ENCODE data around the gene CSTF3. TPM values are rescaled to one million over a fixed set of nuclear protein-coding genes. Genes with fewer than 3 reads are reported as not detected.
"Not testable (repeated sequence)": the region's sequence is repeated elsewhere in the genome, so short reads cannot be mapped to it uniquely, and the experiment has no call there.

Gene CSTF3
- total RNA-seq, 1 donor from 2014 or later: 36.5 TPM

DNA sequence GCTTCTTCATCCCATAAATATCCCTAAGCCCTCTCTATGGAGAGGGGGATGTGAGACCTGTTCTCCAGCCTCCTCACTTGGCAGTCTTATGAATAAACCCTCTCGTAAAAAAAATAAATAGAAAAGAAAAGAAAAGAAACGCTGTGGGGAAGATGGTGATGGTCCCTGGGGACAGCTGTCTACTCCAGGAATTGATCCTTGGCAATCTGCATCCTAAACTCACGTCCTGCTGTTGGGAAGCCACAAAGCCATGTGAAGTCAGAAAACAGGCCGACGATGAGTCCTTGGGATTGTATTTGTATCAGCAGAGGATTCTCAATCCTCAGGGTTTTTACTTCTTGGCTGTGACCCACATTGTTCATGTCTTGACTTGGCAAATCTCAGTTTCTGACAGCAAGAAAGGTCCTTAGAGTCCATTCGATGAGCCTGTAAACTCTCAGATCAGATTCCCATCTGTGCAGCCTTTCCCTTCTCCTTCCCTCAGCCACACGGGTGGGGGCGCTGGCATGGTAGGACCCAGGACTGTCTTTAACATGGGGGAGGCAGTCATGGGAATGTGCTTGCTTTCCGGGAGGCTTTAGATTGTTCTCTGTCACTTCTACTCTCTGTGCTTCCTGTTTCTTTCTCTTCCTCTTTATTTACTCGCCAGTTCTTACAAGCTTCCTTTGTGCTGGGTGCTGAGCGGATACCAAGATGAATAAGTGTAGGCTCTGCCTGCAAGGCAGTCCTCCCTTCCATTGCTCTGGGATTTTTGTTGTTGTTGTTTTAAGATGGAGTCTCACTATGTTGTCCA lies 97.1 kb downstream of the CSTF3 start:
- no peaks in the 10 kb centered on the region for H3K9me3 Mint-ChIP-seq

GRCh38 chr11:33063326-33063881 lies 97.9 kb downstream of the CSTF3 start:
- peaks cover 44% of the 10 kb centered on the region for H3K36me3 Mint-ChIP-seq (ENCODE audit: low read depth)
- no peaks in the 10 kb centered on the region for H3K9me3 Mint-ChIP-seq
- H3K4me1 Mint-ChIP-seq (ENCODE audit: low read depth): peaks cover 55% of the 10 kb centered on the region
- H3K27me3 Mint-ChIP-seq (ENCODE audit: insufficient read depth): no peaks in the 10 kb centered on the region
- DNase-seq (ENCODE audit: low spot score): peak; percentile 22
- intact Hi-C loops (cut with micrococcal nuclease): loop anchor here (1.0 to 10.0 kb wide), 4 partner anchors 20 to 659 kb away; partner anchors contain the start of gene EIF3M
- H3K27ac Mint-ChIP-seq: peak overlapping the region; percentile 46
- peak overlapping the region; percentile 4 for H3K4me3 Mint-ChIP-seq

More for the DNA sequence above, 97.1 kb downstream of the CSTF3 start:
- no peak for DNase-seq (ENCODE audit: low spot score)
- Mint-ChIP-seq H3K4me1 (ENCODE audit: low read depth) (peaks cover 55% of the 10 kb centered on the region), H3K27me3 (ENCODE audit: insufficient read depth) (no peaks in the 10 kb centered on the region), H3K27ac (peak overlapping the region; percentile 66), H3K4me3 (peak overlapping the region; percentile 34), H3K36me3 (ENCODE audit: low read depth) (peaks cover 39% of the 10 kb centered on the region)
- intact Hi-C loops (cut with micrococcal nuclease): loop anchor here (5.0 to 10.0 kb wide), 2 partner anchors 479 to 658 kb away; partner anchors contain the start of gene EIF3M

DNA sequence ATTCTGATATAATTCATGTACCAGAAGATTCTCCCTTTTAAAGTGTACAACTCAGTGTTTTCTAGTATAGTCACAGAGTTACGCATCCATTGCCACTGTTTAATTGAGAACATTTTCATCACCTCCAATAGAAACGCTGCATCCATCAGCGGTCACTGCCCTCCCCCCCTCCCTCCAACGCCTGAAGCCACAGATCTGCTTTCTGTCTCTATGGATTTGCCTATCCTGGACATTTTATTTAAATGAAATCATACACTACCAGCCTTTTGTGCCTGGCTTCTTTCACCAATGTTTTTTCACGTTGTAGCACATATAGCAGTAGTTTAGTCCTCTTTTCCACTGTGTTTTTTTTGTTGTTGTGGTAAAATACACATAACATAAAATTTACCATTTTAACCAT lies 99.1 kb downstream of the CSTF3 start:
- no peak overlapping the region for H3K27ac Mint-ChIP-seq
- H3K4me1 Mint-ChIP-seq (ENCODE audit: low read depth): peaks cover 55% of the 10 kb centered on the region
- no peaks in the 10 kb centered on the region for H3K9me3 Mint-ChIP-seq
- DNase-seq (ENCODE audit: low spot score): no peak
- intact Hi-C loops (cut with micrococcal nuclease): loop anchor here (5.0 to 10.0 kb wide), 2 partner anchors 477 to 660 kb away; partner anchors contain the start of gene EIF3M
- no peaks in the 10 kb centered on the region for H3K27me3 Mint-ChIP-seq (ENCODE audit: insufficient read depth)
- H3K4me3 Mint-ChIP-seq: no peak overlapping the region
- H3K36me3 Mint-ChIP-seq (ENCODE audit: low read depth): peaks cover 47% of the 10 kb centered on the region

- no peak for DNase-seq (ENCODE audit: low spot score)
- no peak overlapping the region for H3K27ac Mint-ChIP-seq
- no peaks in the 10 kb centered on the region for H3K9me3 Mint-ChIP-seq
- intact Hi-C loops (cut with micrococcal nuclease): loop anchor here (5.0 to 10.0 kb wide), 2 partner anchors 475 to 662 kb away; partner anchors contain the start of gene EIF3M
- peaks cover 38% of the 10 kb centered on the region for H3K36me3 Mint-ChIP-seq (ENCODE audit: low read depth)
- H3K27me3 Mint-ChIP-seq (ENCODE audit: insufficient read depth): no peaks in the 10 kb centered on the region
- H3K4me3 Mint-ChIP-seq: no peak overlapping the region
- H3K4me1 Mint-ChIP-seq (ENCODE audit: low read depth): peaks cover 48% of the 10 kb centered on the region
These were observed 101.0 kb downstream of the CSTF3 start for GRCh38 chr11:33060271-33060670.

DNA sequence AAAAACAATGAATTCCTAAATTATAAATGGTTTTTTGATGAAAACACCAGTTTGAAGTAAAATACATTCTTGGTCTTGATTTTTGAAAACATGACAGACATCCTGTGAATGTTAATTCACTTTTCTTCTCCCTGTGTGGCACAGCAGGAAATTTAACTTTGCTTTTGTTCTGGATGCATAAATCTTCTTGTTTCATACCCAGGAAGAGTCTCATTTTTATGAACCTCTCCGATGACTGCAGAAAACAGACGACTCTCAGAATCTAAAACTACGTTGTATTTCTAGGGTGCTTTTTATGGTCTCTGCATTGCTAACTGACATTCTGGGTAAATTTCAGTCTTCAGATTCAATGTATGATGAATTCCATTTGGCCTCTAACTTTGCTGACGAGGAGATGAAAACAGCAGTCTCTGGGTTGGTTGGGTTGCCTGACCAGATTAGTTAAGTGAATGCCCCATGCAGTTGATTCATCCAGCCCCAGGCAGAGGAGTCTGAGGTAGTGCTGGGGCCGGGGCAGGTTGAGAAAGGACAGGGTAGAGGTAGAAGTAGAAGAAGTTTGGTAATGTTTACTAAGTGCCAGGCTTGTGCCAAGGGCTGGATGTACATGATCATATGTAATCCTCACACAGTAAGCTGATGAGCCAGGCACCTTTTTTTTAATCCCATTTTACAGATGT lies 101.8 kb downstream of the CSTF3 start:
- H3K9me3 Mint-ChIP-seq: no peaks in the 10 kb centered on the region
- no peaks in the 10 kb centered on the region for H3K27me3 Mint-ChIP-seq (ENCODE audit: insufficient read depth)
- DNase-seq (ENCODE audit: low spot score): no peak
- peaks cover 40% of the 10 kb centered on the region for H3K4me1 Mint-ChIP-seq (ENCODE audit: low read depth)
- H3K27ac Mint-ChIP-seq: no peak overlapping the region
- intact Hi-C loops (cut with micrococcal nuclease): loop anchor here (5.0 to 10.0 kb wide), 2 partner anchors 475 to 663 kb away; partner anchors contain the start of gene EIF3M
- no peak overlapping the region for H3K4me3 Mint-ChIP-seq
- peaks cover 40% of the 10 kb centered on the region for H3K36me3 Mint-ChIP-seq (ENCODE audit: low read depth)

- Mint-ChIP-seq H3K36me3 (ENCODE audit: low read depth) (peaks cover 35% of the 10 kb centered on the region), H3K9me3 (no peaks in the 10 kb centered on the region), H3K27me3 (ENCODE audit: insufficient read depth) (no peaks in the 10 kb centered on the region), H3K4me1 (ENCODE audit: low read depth) (peaks cover 19% of the 10 kb centered on the region), H3K4me3 (no peak overlapping the region), H3K27ac (no peak overlapping the region)
- no peak for DNase-seq (ENCODE audit: low spot score)
- intact Hi-C loops (cut with micrococcal nuclease): no loop called here
These were observed 104.0 kb downstream of the CSTF3 start for GRCh38 chr11:33057284-33057683.

GRCh38 chr11:33055375-33055774 lies 105.9 kb downstream of the CSTF3 start:
- DNase-seq (ENCODE audit: low spot score): no peak
- peaks cover 35% of the 10 kb centered on the region for H3K36me3 Mint-ChIP-seq (ENCODE audit: low read depth)
- intact Hi-C loops (cut with micrococcal nuclease): no loop called here
- H3K9me3 Mint-ChIP-seq: no peaks in the 10 kb centered on the region
- H3K27ac Mint-ChIP-seq: no peak overlapping the region
- no peaks in the 10 kb centered on the region for H3K27me3 Mint-ChIP-seq (ENCODE audit: insufficient read depth)
- H3K4me1 Mint-ChIP-seq (ENCODE audit: low read depth): peaks cover 4% of the 10 kb centered on the region
- no peak overlapping the region for H3K4me3 Mint-ChIP-seq

GRCh38 chr11:33052231-33052630 lies 109.0 kb downstream of the CSTF3 start:
- no peak for DNase-seq (ENCODE audit: low spot score)
- no peak overlapping the region for H3K27ac Mint-ChIP-seq
- no peaks in the 10 kb centered on the region for H3K4me1 Mint-ChIP-seq (ENCODE audit: low read depth)
- H3K36me3 Mint-ChIP-seq (ENCODE audit: low read depth): peaks cover 28% of the 10 kb centered on the region
- no peaks in the 10 kb centered on the region for H3K27me3 Mint-ChIP-seq (ENCODE audit: insufficient read depth)
- H3K9me3 Mint-ChIP-seq: no peaks in the 10 kb centered on the region
- H3K4me3 Mint-ChIP-seq: no peak overlapping the region
- intact Hi-C loops (cut with micrococcal nuclease): no loop called here

DNA sequence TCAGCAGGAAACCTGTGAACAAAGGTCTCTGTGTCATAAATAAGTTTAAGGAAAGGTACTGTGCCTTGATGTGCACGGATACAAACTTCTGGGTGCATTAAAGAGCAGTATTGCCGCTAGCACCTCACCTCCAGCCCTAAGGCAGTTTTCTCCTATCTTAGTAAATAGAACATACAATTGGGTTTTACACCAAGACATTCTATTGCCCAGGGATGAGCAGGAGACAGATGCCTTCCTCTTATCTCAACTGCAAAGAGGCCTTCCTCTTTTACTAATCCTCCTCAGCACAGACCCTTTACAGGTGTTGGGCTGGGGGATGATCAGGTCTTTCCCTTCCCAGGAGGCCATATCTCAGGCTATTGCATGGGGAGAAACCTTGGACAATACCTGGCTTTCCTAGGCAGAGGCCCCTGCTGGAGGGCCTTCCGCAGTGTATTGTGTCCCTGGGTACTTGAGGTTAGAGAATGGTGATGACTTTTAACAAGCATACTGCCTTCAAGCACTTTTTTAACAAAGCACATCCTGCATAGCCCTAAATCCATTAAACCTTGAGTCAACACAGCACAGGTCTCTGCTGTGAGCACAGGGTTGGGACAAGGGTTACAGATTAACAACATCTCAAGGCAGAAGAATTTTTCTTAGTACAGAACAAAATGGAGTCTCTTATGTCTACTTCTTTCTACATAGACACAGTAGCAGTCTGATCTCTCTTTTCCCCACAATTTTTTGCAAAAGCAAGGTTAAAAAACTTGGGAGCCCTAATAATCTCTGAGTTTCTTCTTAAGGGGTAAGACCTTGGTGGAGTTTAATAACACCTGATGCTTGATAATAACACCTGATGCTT lies 111.5 kb downstream of the CSTF3 start:
- H3K9me3 Mint-ChIP-seq; intact Hi-C loops (cut with micrococcal nuclease); H3K27me3 Mint-ChIP-seq (ENCODE audit: insufficient read depth); H3K4me3 Mint-ChIP-seq; H3K27ac Mint-ChIP-seq; H3K4me1 Mint-ChIP-seq (ENCODE audit: low read depth); DNase-seq (ENCODE audit: low spot score): not testable (repeated sequence)
- peaks cover 34% of the 10 kb centered on the region for H3K36me3 Mint-ChIP-seq (ENCODE audit: low read depth)

GRCh38 chr11:33048701-33049100 lies 112.6 kb downstream of the CSTF3 start:
- H3K27me3 Mint-ChIP-seq (ENCODE audit: insufficient read depth); intact Hi-C loops (cut with micrococcal nuclease); H3K4me1 Mint-ChIP-seq (ENCODE audit: low read depth); DNase-seq (ENCODE audit: low spot score); H3K27ac Mint-ChIP-seq; H3K9me3 Mint-ChIP-seq; H3K4me3 Mint-ChIP-seq: not testable (repeated sequence)
- peaks cover 32% of the 10 kb centered on the region for H3K36me3 Mint-ChIP-seq (ENCODE audit: low read depth)

DNA sequence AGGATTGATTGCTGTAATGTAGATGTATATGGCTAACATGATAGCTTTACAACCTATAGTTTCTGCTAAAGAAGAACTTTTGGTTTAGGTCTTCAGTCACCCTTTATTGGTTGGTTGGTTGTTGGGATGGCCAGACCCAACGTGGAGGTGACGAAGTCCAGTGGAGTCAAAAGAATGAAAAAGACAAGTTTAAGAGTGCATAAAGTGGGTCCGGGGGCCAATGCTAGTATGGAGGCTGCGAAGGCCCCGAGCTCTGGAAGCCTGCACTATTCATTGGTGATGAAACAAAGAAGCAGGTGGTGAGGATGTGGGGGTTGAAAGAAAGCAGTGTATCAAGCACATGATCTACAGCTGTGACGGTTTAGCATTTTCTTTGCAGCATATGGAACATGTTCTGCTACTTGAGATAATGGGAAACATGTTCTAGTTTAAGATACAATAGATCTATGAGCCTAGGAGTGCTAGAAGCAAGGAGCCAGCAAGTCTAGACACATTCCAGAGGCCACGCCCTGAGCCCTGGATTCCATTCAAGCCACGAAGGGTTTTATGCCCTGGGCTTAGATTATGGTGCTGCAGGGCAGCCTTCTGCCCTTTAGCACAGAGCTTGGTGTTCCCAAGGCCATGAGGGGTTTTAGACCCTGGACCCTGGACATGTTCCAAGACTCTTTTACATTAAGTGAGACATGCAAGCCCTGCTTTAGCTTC lies 115.6 kb downstream of the CSTF3 start:
- Mint-ChIP-seq H3K27me3 (ENCODE audit: insufficient read depth) (no peaks in the 10 kb centered on the region), H3K36me3 (ENCODE audit: low read depth) (peaks cover 28% of the 10 kb centered on the region), H3K4me3 (no peak overlapping the region), H3K27ac (no peak overlapping the region), H3K9me3 (no peaks in the 10 kb centered on the region), H3K4me1 (ENCODE audit: low read depth) (peaks cover 14% of the 10 kb centered on the region)
- DNase-seq (ENCODE audit: low spot score): no peak
- intact Hi-C loops (cut with micrococcal nuclease): no loop called here

DNA sequence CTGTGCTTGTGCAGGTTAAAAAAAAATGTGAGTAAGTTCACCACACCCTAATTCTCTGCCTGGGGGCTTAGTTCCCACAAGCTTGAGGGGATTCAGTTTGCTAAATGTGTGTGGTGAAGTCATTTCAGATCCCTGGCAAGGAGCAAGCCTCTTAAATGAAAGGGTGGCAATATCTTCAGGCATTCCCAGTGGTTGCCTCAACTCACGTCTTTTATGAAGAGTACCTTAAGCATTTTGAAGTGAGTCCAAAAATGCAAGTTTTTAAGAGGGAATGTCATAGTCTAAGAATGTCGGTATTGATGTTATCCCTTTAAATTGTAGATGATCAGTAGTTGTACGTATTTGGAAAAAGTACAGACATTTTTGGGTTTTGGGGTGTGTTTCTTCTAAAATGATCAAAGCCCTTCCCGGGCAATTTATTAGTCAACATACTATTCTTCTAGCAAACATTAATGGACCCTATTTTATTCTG lies 117.0 kb downstream of the CSTF3 start:
- no peak overlapping the region for H3K4me3 Mint-ChIP-seq
- peaks cover 27% of the 10 kb centered on the region for H3K36me3 Mint-ChIP-seq (ENCODE audit: low read depth)
- H3K9me3 Mint-ChIP-seq: no peaks in the 10 kb centered on the region

More for the DNA sequence above, 117.0 kb downstream of the CSTF3 start:
- Mint-ChIP-seq H3K4me1 (ENCODE audit: low read depth) (peaks cover 20% of the 10 kb centered on the region), H3K27me3 (ENCODE audit: insufficient read depth) (no peaks in the 10 kb centered on the region), H3K27ac (no peak overlapping the region)
- intact Hi-C loops (cut with micrococcal nuclease): loop anchor here (5.0 kb wide), 2 partner anchors 213 to 678 kb away; partner anchors contain the start of gene HIPK3
- DNase-seq (ENCODE audit: low spot score): no peak
